ENCODE results near the gene VCL.

DNA sequence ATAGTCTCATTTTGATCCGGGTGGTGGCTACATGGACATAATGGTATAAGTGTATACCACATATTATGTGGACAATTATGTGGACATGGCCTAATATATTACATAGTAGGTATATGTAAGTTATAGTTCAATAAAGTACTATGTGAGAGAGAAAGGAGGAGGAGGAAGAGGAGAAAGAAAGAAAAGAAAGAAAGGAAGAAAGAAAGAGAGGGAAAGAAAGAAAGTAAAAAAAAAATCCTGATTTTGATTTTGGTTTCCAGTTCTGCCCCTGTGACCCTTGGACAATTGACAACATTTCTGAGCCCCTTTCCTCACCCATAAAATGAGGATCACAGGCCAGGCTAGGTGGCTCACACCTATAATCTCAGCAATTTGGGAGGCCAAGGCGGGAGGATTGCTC, 42.2 kb upstream of the VCL start:
- TF ChIP-seq POLR2AphosphoS5 (IDR thresholded peaks at IDR 0.05; ENCODE audit: low read depth, low read length) (no peak), POLR2A (IDR thresholded peaks at IDR 0.05; ENCODE audit: borderline replicate concordance, extremely low read depth, insufficient read depth, insufficient read length) (no peak), CBX3 (IDR thresholded peaks at IDR 0.05; ENCODE audit: low read depth) (no peak), YY1 (IDR thresholded peaks at IDR 0.05; ENCODE audit: extremely low read depth, insufficient replicate concordance, low read depth, low read length) (no peak), ZNF274 (IDR thresholded peaks at IDR 0.05; ENCODE audit: low read depth, low read length) (no peak), ZFX (IDR thresholded peaks at IDR 0.05) (no peak)
- TF ChIP-seq, protein P1, sequence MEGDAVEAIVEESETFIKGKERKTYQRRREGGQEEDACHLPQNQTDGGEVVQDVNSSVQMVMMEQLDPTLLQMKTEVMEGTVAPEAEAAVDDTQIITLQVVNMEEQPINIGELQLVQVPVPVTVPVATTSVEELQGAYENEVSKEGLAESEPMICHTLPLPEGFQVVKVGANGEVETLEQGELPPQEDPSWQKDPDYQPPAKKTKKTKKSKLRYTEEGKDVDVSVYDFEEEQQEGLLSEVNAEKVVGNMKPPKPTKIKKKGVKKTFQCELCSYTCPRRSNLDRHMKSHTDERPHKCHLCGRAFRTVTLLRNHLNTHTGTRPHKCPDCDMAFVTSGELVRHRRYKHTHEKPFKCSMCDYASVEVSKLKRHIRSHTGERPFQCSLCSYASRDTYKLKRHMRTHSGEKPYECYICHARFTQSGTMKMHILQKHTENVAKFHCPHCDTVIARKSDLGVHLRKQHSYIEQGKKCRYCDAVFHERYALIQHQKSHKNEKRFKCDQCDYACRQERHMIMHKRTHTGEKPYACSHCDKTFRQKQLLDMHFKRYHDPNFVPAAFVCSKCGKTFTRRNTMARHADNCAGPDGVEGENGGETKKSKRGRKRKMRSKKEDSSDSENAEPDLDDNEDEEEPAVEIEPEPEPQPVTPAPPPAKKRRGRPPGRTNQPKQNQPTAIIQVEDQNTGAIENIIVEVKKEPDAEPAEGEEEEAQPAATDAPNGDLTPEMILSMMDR (IDR thresholded peaks at IDR 0.05 in 2 of 3, conservative IDR thresholded peaks at IDR 0.05 in 1 of 3; ENCODE audit: borderline replicate concordance in 1 of 3, insufficient read depth in 1 of 3, low read depth in 2 of 3, low read length in 2 of 3): no peak
- TF ChIP-seq, protein P2, sequence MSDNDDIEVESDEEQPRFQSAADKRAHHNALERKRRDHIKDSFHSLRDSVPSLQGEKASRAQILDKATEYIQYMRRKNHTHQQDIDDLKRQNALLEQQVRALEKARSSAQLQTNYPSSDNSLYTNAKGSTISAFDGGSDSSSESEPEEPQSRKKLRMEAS (IDR thresholded peaks at IDR 0.05): no peak

Data from HCT116 (cell line).